HEK293 (cell line): ENCODE results near the gene FA2H.

Source experiments
- GLI2 ChIP-seq: fragments of 450-650 bp; formaldehyde crosslinking; IDR thresholded peaks from 2 replicates; pipeline ENCODE4; 2017; ENCODE audit warnings: missing biosample characterization, missing genetic modification characterization, low read depth, borderline replicate concordance
- IKZF3 ChIP-seq: fragments of 450-650 bp; IDR thresholded peaks from 2 replicates; pipeline ENCODE4 v1.5.0; 2018; ENCODE audit warnings: missing biosample characterization, mild to moderate bottlenecking, missing genetic modification characterization, moderate library complexity
- KLF16 ChIP-seq: fragments of 450-650 bp; formaldehyde crosslinking; IDR thresholded peaks from 2 replicates; pipeline ENCODE4 v1.5.1; 2017; ENCODE audit warnings: missing biosample characterization, missing genetic modification characterization
- TCF7L2 ChIP-seq: IDR thresholded peaks from 2 replicates; pipeline ENCODE4 v1.6.1; 2011; ENCODE audit warnings: low read depth, mild to moderate bottlenecking, inconsistent platforms, low read length, moderate library complexity, borderline replicate concordance
- TRIM28 ChIP-seq: IDR thresholded peaks from 2 replicates; pipeline ENCODE4 v1.6.1; 2011; ENCODE audit warnings: low read length, control low read depth, borderline replicate concordance
- ZBTB44 ChIP-seq: fragments of 450-650 bp; IDR thresholded peaks from 2 replicates; pipeline ENCODE4 v1.5.1; 2018; ENCODE audit warnings: missing biosample characterization, mild to moderate bottlenecking, missing genetic modification characterization
- ZFP37 ChIP-seq: fragments of 450-650 bp; formaldehyde crosslinking; IDR thresholded peaks from 2 replicates; pipeline ENCODE4 v1.5.1; 2016; ENCODE audit warnings: missing biosample characterization, missing genetic modification characterization
- ZNF274 ChIP-seq, 2 experiments: fragments of 200-500 bp in 1 of 2; fragments of 450-650 bp in 1 of 2; sonication (Bioruptor generic) in 1 of 2; formaldehyde crosslinking in 1 of 2; IDR thresholded peaks; 2 replicates each; pipeline versions ENCODE4 v1.5.1 to v1.6.1; 2014 to 2016; ENCODE audit warnings: borderline replicate concordance in 1 of 2, inconsistent platforms in 1 of 2, low read length in 1 of 2, missing biosample characterization in 1 of 2, missing genetic modification characterization in 1 of 2
- ZNF530 ChIP-seq: fragments of 450-650 bp; formaldehyde crosslinking; IDR thresholded peaks from 2 replicates; pipeline ENCODE4 v1.5.1; 2016; ENCODE audit warnings: low read depth, missing biosample characterization, missing genetic modification characterization
- ZNF629 ChIP-seq: fragments of 450-650 bp; formaldehyde crosslinking; IDR thresholded peaks from 2 replicates; pipeline ENCODE4 v1.5.1; 2017; ENCODE audit warnings: missing biosample characterization, missing genetic modification characterization
- TF ChIP-seq, protein P1 (sequence below): fragments of 450-650 bp; formaldehyde crosslinking; IDR thresholded peaks from 2 replicates; pipeline ENCODE4 v1.5.1; 2016; ENCODE audit warnings: missing biosample characterization, missing genetic modification characterization

DNA sequence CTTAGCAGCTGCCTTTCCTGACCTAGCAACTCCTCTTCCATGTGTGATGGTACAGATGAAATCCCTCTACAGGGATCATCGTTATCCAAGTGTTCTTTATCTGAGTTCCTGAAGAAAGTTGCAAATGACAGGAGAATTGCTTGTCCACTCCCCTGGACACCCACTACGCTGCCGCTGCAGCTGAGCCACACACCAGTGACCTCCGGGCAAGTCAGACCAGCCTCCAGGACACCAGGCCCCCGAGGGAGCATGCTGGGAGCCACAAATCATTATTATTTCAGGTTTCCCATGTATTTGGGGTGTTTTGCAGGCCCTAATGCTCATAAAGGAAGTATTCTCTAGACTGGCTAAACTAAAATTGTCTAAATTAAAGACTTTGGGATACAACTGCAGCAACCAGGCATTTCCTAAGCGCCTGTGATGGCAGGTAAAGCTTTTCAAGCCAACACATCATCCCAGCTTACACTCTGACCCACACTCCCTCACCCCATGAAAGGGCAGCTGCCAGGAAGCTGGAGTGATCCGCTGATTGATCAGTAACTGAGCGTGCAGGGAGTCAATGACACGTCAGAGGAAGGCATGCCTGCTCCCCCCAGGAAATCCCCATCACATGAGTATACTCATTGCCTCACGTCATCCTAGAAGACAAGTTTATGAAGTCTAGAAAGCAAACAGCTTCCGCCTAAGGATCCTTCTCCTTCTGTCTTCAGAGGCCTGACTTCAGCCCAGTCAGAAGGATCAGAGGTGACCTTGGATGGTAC, 14.4 kb downstream of the FA2H start:
- TF ChIP-seq ZNF274 (IDR thresholded peaks at IDR 0.05; ENCODE audit: low read length) (no peak), ZNF274 (tag by site-specific recombination; IDR thresholded peaks at IDR 0.05; ENCODE audit: borderline replicate concordance) (no peak), ZBTB44 (tag by site-specific recombination) (no peak), TRIM28 (no peak), IKZF3 (no peak), ZNF530 (tag by site-specific recombination) (no peak), GLI2 (tag by site-specific recombination) (no peak), ZNF629 (tag by site-specific recombination) (no peak), KLF16 (tag by site-specific recombination) (no peak), ZFP37 (tag by site-specific recombination) (no peak), TCF7L2 (no peak)
- TF ChIP-seq, protein P1, sequence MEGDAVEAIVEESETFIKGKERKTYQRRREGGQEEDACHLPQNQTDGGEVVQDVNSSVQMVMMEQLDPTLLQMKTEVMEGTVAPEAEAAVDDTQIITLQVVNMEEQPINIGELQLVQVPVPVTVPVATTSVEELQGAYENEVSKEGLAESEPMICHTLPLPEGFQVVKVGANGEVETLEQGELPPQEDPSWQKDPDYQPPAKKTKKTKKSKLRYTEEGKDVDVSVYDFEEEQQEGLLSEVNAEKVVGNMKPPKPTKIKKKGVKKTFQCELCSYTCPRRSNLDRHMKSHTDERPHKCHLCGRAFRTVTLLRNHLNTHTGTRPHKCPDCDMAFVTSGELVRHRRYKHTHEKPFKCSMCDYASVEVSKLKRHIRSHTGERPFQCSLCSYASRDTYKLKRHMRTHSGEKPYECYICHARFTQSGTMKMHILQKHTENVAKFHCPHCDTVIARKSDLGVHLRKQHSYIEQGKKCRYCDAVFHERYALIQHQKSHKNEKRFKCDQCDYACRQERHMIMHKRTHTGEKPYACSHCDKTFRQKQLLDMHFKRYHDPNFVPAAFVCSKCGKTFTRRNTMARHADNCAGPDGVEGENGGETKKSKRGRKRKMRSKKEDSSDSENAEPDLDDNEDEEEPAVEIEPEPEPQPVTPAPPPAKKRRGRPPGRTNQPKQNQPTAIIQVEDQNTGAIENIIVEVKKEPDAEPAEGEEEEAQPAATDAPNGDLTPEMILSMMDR, result no peak
